Uterus (tissue), 2 donors: ENCODE measurements around the gene STX12.
A peak's percentile ranks its signal among the peaks of the same experiment; 100 is the strongest.

Experiments
- CTCF ChIP-seq, 4 experiments: fragments of 200-600 bp in 2 of 4; fragments of 450-650 bp in 2 of 4; sonication (generic) in 2 of 4; IDR thresholded peaks; one replicate each; pipeline ENCODE4 v1.5.1; 2016 to 2019; ENCODE audit warnings: antibody characterized with exemption in 4 of 4, mild to moderate bottlenecking in 2 of 4, moderate library complexity in 1 of 4
- POLR2A ChIP-seq, 2 donors: fragments of 450-650 bp; IDR thresholded peaks; one replicate each; pipeline ENCODE4 v1.6.1; 2016; ENCODE audit warnings: antibody characterized with exemption in 2 of 2, mild to moderate bottlenecking in 1 of 2, moderate library complexity in 1 of 2

GRCh38 chr1:27872059-27872801 lies 99.2 kb downstream of the STX12 start, which contains the start of gene THEMIS2:
- TF ChIP-seq CTCF (IDR thresholded peaks at IDR 0.05) (no peak), POLR2A (IDR thresholded peaks at IDR 0.05) (peak; percentile 39 to 53)
